Adrenal gland (tissue), 12 donors: ENCODE data around the gene IGF2. TPM values are rescaled to one million over a fixed set of nuclear protein-coding genes. Genes with fewer than 3 reads are reported as not detected.

ENCODE experiments used
- DNase-seq, 7 donors: peaks; one replicate each; pipeline ENCODE4 v3.0.0-alpha.2; 2019 to 2020
- H3K27ac ChIP-seq, 5 donors: fragments of 200-600 bp; sonication (generic) in 4 of 5; 1 replicate in 3 of 5; 2 replicates in 2 of 5; pipeline versions ENCODE4 v1.5.1 to v1.8.0; 2016 to 2020; ENCODE audit warnings: mild to moderate bottlenecking in 1 of 5
- H3K27me3 ChIP-seq: fragments of 200-600 bp; 2 replicates; pipeline ENCODE4 v1.8.0; 2021
- H3K36me3 ChIP-seq, 2 donors: fragments of 200-600 bp; replicated peaks in 1 of 2; 1 replicate in 1 of 2; 2 replicates in 1 of 2; pipeline versions ENCODE4 v1.5.1 to v1.8.0; 2018 to 2022
- H3K4me1 ChIP-seq, 2 donors: fragments of 200-600 bp; replicated peaks in 1 of 2; 1 replicate in 1 of 2; 2 replicates in 1 of 2; pipeline versions ENCODE4 v1.5.1 to v1.8.0; 2018 to 2021
- H3K4me3 ChIP-seq, 4 donors: fragments of 200-600 bp; sonication (generic) in 3 of 4; one replicate each; pipeline ENCODE4 v1.5.1; 2016 to 2018
- H3K9me3 ChIP-seq, 3 donors: fragments of 200-600 bp; sonication (generic) in 1 of 3; replicated peaks in 1 of 3; 1 replicate in 2 of 3; 2 replicates in 1 of 3; pipeline versions ENCODE4 v1.5.1 to v1.8.0; 2016 to 2021
- CTCF ChIP-seq, 6 experiments: fragments of 450-650 bp in 4 of 6; fragments of 200-600 bp in 2 of 6; sonication (generic) in 1 of 6; IDR thresholded peaks; 1 replicate in 5 of 6; 2 replicates in 1 of 6; pipeline versions ENCODE4 v1.5.1 to v1.8.0; 2016 to 2021; ENCODE audit warnings: antibody characterized with exemption in 6 of 6, mild to moderate bottlenecking in 2 of 6, moderate library complexity in 1 of 6
- POLR2A ChIP-seq, 2 donors: fragments of 450-650 bp; IDR thresholded peaks; one replicate each; pipeline ENCODE4 v1.6.1; 2017; ENCODE audit warnings: antibody characterized with exemption in 2 of 2, mild to moderate bottlenecking in 2 of 2, moderate library complexity in 1 of 2
- WGBS, 4 donors: extraction: QIAGEN DNeasy Blood & Tissue Kit in 2 of 4; methylation state at CpG; one replicate each; pipeline versions ENCODE4 v1.1.5 to v1.1.7; 2013 to 2017; 5-methylcytosine and 5-hydroxymethylcytosine counted together
- intact Hi-C, 2 donors: fragments of 100-400 bp; cut with DNase I; formaldehyde crosslinking; loops; one replicate each; pipeline versions ENCODE4 v1.14.1 to v1.15.0; 2022 to 2023
- polyA plus RNA-seq, 3 donors: library from polyadenylated mRNA; stranded (reverse); fragments of 200-250 nt in 2 of 3; fragments of 350-450 nt in 1 of 3; fragmentation: Illumina TruSeq in 1 of 3; extraction: RNeasy Lipid Tissue Mini Kit (QIAGEN cat#74804) in 1 of 3; gene quantifications; one replicate each; pipeline ENCODE4 v1.2.3, GENCODE V29; 2013 to 2014
- total RNA-seq, 9 donors: library from RNA; depleted of rRNA in 4 of 9; stranded (reverse); fragments of >200 nt in 4 of 9; fragments of 120-200 nt in 1 of 9; fragmentation: NEBNext Ultra II Directional in 1 of 9; extraction: Animal tissue kit (Norgen Biotek cat#: 25700) in 1 of 9; gene quantifications; one replicate each; pipeline versions ENCODE4 v1.1.0 to v1.2.4, GENCODE V29; 2013 to 2023
- donor health status: healthy with polysubstance abuse.
- donor health status: Bipolar disorder and iron deficiency.
- donor health status: DM: yes; HTN: yes; CAD: no.
- donor health status: DM: no; HTN: no; CAD: no.
- donor health status: DM: no; HTN: no; CAD: no.
- donor health status: DM: yes; HTN: yes; CAD: no.

Gene IGF2
- total and polyA plus RNA-seq, 12 donors: 41.8 to 693 (median 119) TPM

- no peak for DNase-seq
- intact Hi-C loops: loop anchor here in 1 of 2 donors (10.0 kb wide), 1 partner anchor 514 kb away; no protein-coding TSS in a partner anchor
- H3K36me3 ChIP-seq: no peaks in the 10 kb centered on the region
- H3K4me3 ChIP-seq: no peak overlapping the region
- no peaks in the 10 kb centered on the region for H3K4me1 ChIP-seq
- WGBS, 4 donors: 60 to 83% (median 82%) methylated on average over 1 to 10 of the region's 10 CpGs
- no peak overlapping the region for H3K27ac ChIP-seq
- H3K27me3 ChIP-seq: peaks cover 17% of the 10 kb centered on the region
- no peak for TF ChIP-seq POLR2A (IDR thresholded peaks at IDR 0.05)
- TF ChIP-seq CTCF (IDR thresholded peaks at IDR 0.05): no peak
- H3K9me3 ChIP-seq: no peaks in the 10 kb centered on the region
These were observed 19.8 kb upstream of the IGF2 start for GRCh38 chr11:2158966-2159365.

GRCh38 chr11:2158296-2158737 lies 19.1 kb upstream of the IGF2 start:
- no peaks in the 10 kb centered on the region for H3K9me3 ChIP-seq
- no peak for DNase-seq
- H3K4me3 ChIP-seq: no peak overlapping the region
- no peaks in the 10 kb centered on the region for H3K36me3 ChIP-seq
- TF ChIP-seq POLR2A (IDR thresholded peaks at IDR 0.05): no peak
- TF ChIP-seq CTCF (IDR thresholded peaks at IDR 0.05): no peak
- intact Hi-C loops: loop anchor here in 1 of 2 donors (10.0 kb wide), 1 partner anchor 514 kb away; no protein-coding TSS in a partner anchor
- H3K27ac ChIP-seq: peak overlapping the region in 1 of 5 donors; percentile 5
- whole genome bisulfite sequencing, 4 donors: 66% methylated on average over 13 of the region's 13 CpGs; no CpG with 5 or more reads in 2 of the 4 donors
- H3K27me3 ChIP-seq: peaks cover 17% of the 10 kb centered on the region
- H3K4me1 ChIP-seq: no peaks in the 10 kb centered on the region

GRCh38 chr11:2157294-2158040 lies 18.3 kb upstream of the IGF2 start:
- Histone ChIP-seq H3K36me3 (no peaks in the 10 kb centered on the region), H3K9me3 (no peaks in the 10 kb centered on the region), H3K4me3 (no peak overlapping the region), H3K4me1 (no peaks in the 10 kb centered on the region), H3K27ac (no peak overlapping the region), H3K27me3 (peaks cover 13% of the 10 kb centered on the region)
- intact Hi-C loops: loop anchor here in 1 of 2 donors (10.0 kb wide), 1 partner anchor 513 kb away; no protein-coding TSS in a partner anchor
- TF ChIP-seq CTCF (IDR thresholded peaks at IDR 0.05) (no peak), POLR2A (IDR thresholded peaks at IDR 0.05) (no peak)
- DNase-seq: no peak
- WGBS, 4 donors: 68 to 75% (median 70%) methylated on average over 11 to 18 of the region's 18 CpGs

- no peak overlapping the region for H3K4me3 ChIP-seq
- TF ChIP-seq CTCF (IDR thresholded peaks at IDR 0.05): peak; percentile 58 to 91 (median 81)
- no peak for TF ChIP-seq POLR2A (IDR thresholded peaks at IDR 0.05)
- H3K27me3 ChIP-seq: peaks cover 9% of the 10 kb centered on the region
- H3K4me1 ChIP-seq: peaks cover 0 to 3% of the 10 kb centered on the region in 2 donors
- H3K36me3 ChIP-seq: no peaks in the 10 kb centered on the region
- no peak overlapping the region for H3K27ac ChIP-seq
- no peaks in the 10 kb centered on the region for H3K9me3 ChIP-seq
- WGBS, 4 donors: 31 to 66% (median 39%) methylated on average over 8 to 19 of the region's 19 CpGs
- intact Hi-C loops: loop anchor here in 1 of 2 donors (10.0 kb wide), 1 partner anchor 512 kb away; no protein-coding TSS in a partner anchor
- DNase-seq: peak; percentile 72 to 95 (median 83)
These were observed 17.4 kb upstream of the IGF2 start for GRCh38 chr11:2156416-2157182.
